GM18907 (cell line): ENCODE data around the gene HPS3.
A peak's percentile ranks its signal among the peaks of the same experiment; 100 is the strongest.
"Not testable (repeated sequence)": the region's sequence is repeated elsewhere in the genome, so short reads cannot be mapped to it uniquely, and the experiment has no call there.

Source experiments
- ATAC-seq: cut with Tn5 transposase; IDR thresholded peaks from one replicate; pipeline ENCODE4 v1.9.1; 2021; ENCODE audit warnings: mild to moderate bottlenecking, moderate library complexity; ENCODE audit not compliant: unreplicated experiment

HPS3 gene

GRCh38 chr3:149129326-149130205 is at the start of gene HPS3:
Gene HPS3 (plus strand): TSS chr3:149129638. CDS start chr3:149129724, 86 bp downstream.
- peak; percentile 93 for ATAC-seq

- ATAC-seq = no peak
Observed at GRCh38 chr3:149080011-149080698, 49.3 kb upstream of the HPS3 start.

- no peak for ATAC-seq
Observed at GRCh38 chr3:149080699-149081091, 48.7 kb upstream of the HPS3 start.

GRCh38 chr3:149081772-149082171 is 47.7 kb upstream of the HPS3 start:
- ATAC-seq = no peak

GRCh38 chr3:149085828-149086231 is 43.6 kb upstream of the HPS3 start:
- peak; percentile 39 for ATAC-seq

GRCh38 chr3:149086232-149086988 is 43.0 kb upstream of the HPS3 start, which contains the start of gene HLTF:
Gene HLTF (minus strand): TSS chr3:149086533. CDS start chr3:149086336, 197 bp downstream.
- ATAC-seq = peak; percentile 99

- no peak for ATAC-seq
Observed at GRCh38 chr3:149087208-149087607, 42.2 kb upstream of the HPS3 start.

- no peak for ATAC-seq
Observed at GRCh38 chr3:149089395-149089794, 40.0 kb upstream of the HPS3 start.

GRCh38 chr3:149090461-149090860 is 39.0 kb upstream of the HPS3 start:
- ATAC-seq = no peak

GRCh38 chr3:149090907-149091306 is 38.5 kb upstream of the HPS3 start:
- no peak for ATAC-seq

GRCh38 chr3:149091983-149092382 is 37.5 kb upstream of the HPS3 start:
- no peak for ATAC-seq

GRCh38 chr3:149095487-149095886 is 34.0 kb upstream of the HPS3 start:
- peak; percentile 79 for ATAC-seq

- ATAC-seq = not testable (repeated sequence)
Observed at GRCh38 chr3:149097987-149098386, 31.5 kb upstream of the HPS3 start.

GRCh38 chr3:149101154-149101553 is 28.3 kb upstream of the HPS3 start:
- no peak for ATAC-seq

- ATAC-seq = no peak
Observed at GRCh38 chr3:149101641-149102040, 27.8 kb upstream of the HPS3 start.

- no peak for ATAC-seq
Observed at GRCh38 chr3:149104484-149104883, 25.0 kb upstream of the HPS3 start.

- ATAC-seq = no peak
Observed at GRCh38 chr3:149114458-149114857, 15.0 kb upstream of the HPS3 start.

GRCh38 chr3:149115114-149115513 is 14.3 kb upstream of the HPS3 start:
- no peak for ATAC-seq

GRCh38 chr3:149118724-149119123 is 10.7 kb upstream of the HPS3 start:
- ATAC-seq = no peak

GRCh38 chr3:149119466-149119865 is 10.0 kb upstream of the HPS3 start:
- ATAC-seq = no peak
